ENCODE measurements around the gene RUNX1.

DNA sequence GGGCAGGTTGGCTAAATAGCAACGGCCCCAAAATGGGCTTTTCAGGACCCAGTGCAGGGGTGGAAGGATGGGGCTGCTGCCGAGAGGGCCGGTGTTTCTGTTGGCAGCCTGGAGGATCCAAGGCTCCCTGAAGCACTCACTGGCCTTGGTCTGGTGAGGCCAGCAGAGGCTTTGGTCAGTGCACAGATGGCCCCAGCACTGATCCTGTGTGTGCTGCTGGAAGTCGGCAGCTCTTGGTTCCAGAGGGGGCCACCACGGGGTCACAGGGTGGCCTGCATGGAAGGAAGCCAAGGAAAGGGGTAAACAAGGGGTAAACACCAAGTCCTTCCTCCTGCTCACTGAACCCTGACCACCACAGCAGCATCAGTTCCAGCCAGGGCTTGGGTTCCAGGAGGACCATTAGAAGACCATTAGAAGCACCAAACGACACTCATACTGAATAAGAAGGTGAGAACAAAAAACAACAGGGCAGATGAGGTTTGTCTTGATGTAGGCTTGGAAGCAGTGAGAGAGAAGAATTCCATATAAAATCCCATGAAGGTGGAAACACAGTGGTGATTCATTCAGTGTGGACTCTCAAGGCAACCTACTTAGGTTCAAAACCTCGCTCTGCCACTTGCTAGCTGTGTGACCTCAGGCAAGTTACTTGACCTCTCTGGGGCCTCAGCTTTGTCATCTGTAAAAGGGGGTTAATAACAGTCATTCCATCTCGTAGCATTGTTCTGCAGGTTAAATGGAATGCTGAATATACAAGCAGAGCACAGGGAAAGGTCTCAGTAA lies 184.5 kb downstream of the RUNX1 start:
- TF ChIP-seq, protein P1, sequence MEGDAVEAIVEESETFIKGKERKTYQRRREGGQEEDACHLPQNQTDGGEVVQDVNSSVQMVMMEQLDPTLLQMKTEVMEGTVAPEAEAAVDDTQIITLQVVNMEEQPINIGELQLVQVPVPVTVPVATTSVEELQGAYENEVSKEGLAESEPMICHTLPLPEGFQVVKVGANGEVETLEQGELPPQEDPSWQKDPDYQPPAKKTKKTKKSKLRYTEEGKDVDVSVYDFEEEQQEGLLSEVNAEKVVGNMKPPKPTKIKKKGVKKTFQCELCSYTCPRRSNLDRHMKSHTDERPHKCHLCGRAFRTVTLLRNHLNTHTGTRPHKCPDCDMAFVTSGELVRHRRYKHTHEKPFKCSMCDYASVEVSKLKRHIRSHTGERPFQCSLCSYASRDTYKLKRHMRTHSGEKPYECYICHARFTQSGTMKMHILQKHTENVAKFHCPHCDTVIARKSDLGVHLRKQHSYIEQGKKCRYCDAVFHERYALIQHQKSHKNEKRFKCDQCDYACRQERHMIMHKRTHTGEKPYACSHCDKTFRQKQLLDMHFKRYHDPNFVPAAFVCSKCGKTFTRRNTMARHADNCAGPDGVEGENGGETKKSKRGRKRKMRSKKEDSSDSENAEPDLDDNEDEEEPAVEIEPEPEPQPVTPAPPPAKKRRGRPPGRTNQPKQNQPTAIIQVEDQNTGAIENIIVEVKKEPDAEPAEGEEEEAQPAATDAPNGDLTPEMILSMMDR (IDR thresholded peaks at IDR 0.05) = no peak
- TF ChIP-seq POLR2A (IDR thresholded peaks at IDR 0.05) (no peak), POLR2AphosphoS5 (IDR thresholded peaks at IDR 0.05; ENCODE audit: insufficient read depth in 1 of 2, low read depth in 1 of 2) (no peak)

All from vagina (tissue), 2 donors.